HG03442 (cell line): ENCODE results near the gene PKP1.
"Not testable (repeated sequence)": the region's sequence is repeated elsewhere in the genome, so short reads cannot be mapped to it uniquely, and the experiment has no call there.

Source experiments
- ATAC-seq: cut with Tn5 transposase; IDR thresholded peaks from one replicate; pipeline ENCODE4 v1.9.1; 2021; ENCODE audit warnings: mild to moderate bottlenecking, moderate library complexity; ENCODE audit not compliant: unreplicated experiment

Gene PKP1, protein sequence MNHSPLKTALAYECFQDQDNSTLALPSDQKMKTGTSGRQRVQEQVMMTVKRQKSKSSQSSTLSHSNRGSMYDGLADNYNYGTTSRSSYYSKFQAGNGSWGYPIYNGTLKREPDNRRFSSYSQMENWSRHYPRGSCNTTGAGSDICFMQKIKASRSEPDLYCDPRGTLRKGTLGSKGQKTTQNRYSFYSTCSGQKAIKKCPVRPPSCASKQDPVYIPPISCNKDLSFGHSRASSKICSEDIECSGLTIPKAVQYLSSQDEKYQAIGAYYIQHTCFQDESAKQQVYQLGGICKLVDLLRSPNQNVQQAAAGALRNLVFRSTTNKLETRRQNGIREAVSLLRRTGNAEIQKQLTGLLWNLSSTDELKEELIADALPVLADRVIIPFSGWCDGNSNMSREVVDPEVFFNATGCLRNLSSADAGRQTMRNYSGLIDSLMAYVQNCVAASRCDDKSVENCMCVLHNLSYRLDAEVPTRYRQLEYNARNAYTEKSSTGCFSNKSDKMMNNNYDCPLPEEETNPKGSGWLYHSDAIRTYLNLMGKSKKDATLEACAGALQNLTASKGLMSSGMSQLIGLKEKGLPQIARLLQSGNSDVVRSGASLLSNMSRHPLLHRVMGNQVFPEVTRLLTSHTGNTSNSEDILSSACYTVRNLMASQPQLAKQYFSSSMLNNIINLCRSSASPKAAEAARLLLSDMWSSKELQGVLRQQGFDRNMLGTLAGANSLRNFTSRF

DNA sequence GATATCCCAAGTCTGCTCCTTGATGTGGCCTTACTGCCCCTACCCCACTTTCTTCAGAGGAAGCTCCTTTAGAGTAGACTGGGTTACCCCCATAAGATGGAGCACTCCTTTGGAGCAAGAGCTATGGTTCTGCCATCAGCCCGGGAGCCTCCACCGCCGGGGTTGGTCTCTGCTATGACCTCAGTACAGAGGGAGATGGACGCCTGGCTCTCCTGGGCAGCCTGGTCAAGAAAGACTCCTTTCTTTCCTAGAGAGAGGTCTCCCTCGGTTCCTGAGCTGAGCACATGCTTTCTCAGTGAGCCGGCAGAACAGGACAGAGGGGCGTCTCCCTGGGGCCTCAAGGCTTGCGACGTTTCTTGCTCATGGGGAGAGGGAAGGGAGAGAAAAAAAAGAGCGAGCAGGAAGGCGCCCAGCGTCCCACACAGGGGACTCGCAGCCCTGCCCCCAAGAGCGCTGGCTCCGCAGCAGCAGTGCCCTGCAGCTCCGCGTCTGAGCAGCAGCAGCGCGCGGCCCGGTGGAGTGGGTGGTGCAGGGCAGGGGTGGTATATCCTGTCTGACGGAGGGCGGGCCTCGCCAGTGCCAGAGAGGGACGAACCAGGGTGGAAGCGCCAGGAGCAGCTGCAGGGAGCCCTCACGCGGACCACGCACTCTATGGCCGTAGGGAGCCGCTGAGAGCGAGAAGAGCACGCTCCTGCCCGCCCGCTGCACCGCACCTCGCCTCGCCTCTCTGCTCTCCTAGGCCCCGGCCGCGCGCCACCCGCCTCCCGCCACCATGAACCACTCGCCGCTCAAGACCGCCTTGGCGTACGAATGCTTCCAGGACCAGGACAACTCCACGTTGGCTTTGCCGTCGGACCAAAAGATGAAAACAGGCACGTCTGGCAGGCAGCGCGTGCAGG lies at the start of gene PKP1:
Gene PKP1 (plus strand): TSS at position 576 of the 899 bp plus-strand sequence. CDS start 197 bp downstream, at position 773.
- no peak for ATAC-seq

DNA sequence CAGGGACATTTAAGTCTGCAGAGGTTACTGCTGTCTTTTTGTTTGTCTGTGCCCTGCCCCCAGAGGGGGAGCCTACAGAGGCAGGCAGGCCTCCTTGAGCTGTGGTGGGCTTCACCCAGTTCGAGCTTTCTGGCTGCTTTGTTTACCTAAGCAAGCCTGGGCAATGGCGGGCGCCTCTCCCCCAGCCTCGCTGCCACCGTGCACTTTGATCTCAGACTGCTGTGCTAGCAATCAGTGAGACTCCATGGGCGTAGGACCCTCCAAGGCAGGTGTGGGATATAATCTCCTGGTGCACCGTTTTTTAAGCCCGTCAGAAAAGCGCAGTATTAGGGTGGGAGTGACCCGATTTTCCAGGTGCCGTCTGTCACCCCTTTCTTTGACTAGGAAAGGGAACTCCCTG lies 43.7 kb upstream of the PKP1 start:
- ATAC-seq: not testable (repeated sequence)

DNA sequence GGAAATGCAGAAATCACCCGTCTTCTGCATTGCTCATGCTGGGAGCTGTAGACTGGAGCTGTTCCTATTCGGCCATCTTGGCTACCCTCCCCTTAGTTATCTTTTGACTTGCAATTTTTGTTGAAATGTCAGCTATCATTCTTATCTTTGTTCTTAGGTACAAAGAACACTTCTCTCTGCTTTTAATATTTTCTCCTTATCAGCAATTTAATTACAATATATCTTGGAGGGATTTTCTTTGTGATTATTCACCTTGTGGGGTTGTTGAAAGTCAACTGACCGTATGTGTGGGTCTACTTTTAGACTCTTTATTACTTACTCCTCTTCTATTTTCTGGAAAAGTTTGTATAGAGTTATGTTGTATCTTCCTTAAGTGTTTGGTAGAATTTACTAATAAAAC lies 43.1 kb upstream of the PKP1 start:
- no peak for ATAC-seq

DNA sequence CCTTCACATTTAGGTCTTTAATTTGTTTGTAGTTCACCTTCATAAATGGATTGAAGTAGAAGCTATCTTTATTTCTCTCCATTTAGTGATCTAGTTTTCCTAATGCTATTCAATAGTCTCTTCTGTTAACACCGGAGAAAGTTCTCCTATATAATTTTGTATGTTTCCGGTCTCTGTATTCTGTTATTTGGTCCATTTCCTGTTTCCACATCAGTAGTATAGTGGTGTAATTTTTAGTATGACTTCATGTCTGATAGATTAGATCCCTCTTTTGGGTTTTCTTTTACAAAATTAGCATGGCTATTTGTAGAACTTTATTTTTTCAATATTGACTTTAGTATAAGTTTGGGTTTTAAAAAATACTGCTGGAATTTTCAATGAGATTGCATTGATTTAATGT lies 41.6 kb upstream of the PKP1 start:
- no peak for ATAC-seq

DNA sequence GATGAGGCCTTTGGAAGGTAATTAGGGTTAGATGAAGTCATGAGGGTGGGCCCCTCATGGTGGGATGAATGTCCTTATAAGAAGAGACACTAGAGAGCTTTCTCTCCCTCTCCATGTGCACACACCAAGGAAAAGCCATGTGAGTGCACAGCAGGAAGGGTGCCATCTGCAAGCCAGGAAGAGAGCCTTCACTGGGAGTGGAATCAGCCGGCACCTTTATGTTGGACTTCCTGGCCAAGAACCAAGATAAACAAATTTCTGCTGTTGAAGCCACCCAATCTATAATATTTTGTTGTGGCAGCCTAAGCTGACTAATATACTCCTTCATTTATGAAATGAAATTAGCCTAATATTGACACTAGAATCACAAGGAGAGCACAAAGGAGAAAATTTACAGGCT lies 38.2 kb upstream of the PKP1 start:
- no peak for ATAC-seq

DNA sequence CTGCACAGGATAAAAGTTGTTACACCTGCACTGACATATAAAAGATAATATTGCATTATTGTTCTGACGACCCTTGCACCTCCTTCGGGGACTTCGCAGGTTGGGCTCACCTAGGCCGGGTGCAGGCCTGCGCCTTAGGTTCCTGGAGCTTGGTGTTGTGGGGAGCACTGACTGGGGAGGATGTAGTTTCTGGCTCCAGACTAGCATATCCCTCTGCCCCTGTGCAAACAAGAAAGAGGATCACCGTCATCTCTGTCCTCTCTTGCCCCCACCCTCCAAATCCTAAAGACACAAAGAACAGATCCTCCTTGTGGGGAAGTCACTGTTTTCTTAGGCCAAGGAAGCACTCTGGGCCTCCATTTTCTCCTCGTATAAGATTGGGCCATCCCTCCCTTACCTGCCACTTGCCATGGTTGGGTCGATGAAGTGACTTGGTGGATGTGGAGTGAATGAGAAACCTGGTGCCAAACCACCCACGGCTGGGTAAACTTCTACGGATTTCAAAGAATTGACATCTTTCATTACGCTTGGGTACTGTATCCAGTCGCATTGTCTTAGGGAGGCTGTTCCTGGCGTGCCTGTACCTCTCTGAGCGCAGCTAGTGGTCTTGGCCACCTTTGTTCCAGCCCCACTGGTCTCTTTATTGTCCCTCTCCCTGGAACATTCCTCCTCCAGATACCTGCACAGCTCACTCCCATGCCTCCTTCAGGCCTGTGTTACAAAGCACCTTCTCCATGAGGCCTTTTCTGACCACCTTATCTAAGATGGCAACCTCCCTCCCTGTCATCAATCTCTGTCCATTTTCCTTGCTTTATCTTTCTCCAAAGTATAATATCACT lies 34.4 kb upstream of the PKP1 start:
- ATAC-seq: no peak

DNA sequence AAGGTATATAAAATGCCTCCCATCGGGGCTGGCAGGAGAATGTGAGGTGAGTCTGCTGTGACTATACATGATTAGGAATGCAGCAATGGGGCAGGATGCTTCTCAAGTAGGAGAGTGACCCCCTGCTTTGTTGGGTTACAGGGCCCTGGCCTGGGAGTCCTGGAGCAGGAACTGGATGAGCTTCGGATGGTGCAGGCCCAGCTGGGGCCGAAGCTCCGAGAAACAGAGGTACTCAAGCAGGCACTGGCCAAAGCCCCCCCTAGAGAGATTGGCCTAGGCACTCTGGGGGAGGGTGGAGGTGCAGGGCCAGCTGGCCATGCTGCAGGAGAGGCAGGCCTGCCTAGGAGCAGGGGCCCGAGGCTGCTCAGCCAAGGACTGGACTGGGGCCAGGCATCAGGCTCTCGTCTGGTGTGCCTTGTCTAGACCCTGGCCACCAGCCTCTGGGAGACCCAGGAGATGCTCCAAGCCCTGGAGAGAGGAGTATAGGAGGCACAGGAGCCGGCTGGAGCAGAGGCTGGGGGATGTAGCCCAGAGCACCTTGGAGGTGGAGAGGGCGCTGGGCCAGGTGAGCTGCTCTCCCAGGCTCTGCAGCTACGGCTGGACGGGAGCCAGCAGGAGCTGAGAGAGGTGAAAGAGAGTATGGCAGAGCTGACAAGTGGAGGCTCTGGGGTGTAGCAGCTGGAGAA lies 32.8 kb upstream of the PKP1 start:
- ATAC-seq: no peak

DNA sequence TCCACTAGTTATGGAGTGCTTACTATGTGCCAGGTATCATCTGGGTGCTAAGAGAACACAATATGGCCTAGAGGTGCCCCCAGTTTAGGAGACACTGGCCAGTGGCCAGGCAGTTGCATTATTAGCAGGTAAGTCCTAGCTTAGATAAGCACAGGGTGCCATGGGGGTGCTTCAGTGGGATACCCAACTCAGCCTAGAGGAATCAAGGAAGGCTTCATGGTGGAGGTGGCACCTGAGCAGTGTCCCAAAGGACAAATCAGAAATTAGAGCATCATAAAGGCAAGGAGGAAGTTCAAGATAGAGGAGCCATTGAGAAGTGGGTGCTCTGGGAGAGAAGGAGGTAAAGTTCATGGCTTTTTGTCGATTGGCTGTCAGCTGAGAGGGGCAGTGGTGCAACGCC lies 31.9 kb upstream of the PKP1 start:
- no peak for ATAC-seq

DNA sequence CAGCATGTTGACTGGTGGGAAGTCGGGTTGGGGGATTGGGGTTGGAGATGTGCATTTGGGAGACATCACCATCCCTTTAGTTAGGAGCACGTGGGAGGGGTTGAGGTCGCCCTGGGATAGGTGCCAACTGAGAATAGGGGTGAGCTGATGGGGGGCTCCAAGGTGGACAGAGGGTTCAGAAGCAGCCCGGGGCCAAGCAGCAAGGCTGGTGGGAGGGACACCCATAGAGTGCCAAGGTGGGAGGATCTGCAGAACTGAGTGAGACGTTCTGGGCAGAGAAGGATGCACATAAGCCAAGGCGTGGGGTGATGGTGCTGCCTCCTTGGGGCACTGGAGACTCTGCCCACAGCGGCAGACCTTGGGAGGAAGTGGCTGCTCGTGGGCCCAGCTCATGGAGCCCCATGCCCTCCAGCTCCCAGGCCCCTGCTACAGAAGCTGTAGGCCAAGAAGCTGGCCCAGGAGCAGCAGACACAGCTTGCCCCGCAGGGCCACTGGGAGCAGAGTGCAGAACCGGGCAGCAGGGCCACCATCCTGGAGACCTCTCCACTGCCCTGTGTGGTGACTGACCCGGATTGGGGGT lies 31.4 kb upstream of the PKP1 start:
- no peak for ATAC-seq

DNA sequence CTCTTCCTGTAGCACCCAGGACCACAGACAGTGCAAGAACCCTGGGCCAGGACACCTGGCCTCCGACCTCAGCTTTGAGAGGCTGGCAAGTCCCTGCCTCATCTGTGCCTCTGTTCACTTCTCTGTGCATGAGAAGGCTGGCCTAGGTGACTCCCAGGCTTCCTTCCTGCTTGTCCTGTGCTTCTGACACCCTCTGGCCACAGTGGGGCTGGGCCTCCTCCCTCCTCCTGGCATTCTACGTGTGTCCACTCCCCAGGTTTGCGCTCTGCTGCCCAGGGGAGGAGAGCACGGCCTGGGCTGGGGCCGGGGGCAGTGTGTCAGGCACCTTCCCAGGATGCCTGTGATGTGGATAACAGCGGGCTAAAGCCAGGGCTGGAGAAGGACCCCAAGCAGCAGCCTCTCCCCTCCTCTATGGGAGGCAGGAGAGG lies 30.3 kb upstream of the PKP1 start:
- ATAC-seq: no peak

DNA sequence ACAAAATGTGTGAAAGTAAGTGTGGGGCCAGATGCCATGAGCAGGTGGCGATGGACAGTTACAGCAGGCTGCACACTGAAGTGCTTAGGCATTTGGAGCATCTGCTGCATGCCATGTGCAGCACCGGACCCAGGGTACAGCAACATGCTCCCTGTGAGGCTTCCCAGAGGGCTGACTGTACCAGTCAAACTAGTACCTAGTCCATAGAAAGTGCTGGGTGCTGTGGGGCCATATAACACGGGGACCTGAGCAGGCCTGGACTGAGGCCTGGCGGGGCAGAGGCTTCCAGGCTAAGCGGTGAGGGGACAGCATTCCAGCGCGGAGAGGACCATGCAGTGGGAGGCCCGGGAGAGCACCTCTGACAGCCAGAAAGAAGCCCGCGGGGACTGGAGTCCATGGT lies 29.9 kb upstream of the PKP1 start:
- ATAC-seq: no peak

DNA sequence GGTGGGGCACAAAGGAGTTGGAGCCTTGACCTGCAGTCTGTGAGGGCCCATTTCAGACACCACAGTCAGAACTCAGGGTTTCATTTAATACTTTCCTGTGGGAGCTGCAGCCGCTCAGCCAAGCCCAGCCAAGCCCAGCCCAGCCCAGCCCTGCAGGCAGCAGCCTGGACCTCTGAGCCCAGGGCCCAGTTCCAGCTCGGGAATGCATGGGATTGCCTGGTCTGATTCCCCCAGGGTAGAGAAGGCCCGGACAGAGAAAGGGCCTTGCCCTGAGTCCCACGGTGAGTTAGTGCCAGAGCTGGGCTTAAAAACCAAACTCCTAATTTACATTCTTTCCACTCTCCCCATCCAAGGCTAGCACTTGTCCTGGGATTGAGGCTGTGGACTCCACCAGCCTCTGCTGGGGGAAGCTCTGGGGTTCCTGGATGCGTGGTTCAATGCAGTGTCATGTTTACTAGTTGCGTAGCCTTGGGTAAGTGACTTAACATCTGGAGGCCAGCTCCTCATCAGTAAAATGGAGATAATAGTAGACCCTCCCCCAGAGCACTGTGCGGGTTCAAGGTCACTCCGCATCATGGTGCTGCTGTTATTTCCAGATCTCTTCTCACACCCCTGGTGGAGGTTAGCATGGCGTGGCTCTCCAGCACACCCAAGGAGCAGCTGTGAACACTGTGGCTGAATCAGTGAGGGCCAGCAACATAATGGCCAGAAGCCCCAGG lies 29.2 kb upstream of the PKP1 start:
- ATAC-seq: no peak

DNA sequence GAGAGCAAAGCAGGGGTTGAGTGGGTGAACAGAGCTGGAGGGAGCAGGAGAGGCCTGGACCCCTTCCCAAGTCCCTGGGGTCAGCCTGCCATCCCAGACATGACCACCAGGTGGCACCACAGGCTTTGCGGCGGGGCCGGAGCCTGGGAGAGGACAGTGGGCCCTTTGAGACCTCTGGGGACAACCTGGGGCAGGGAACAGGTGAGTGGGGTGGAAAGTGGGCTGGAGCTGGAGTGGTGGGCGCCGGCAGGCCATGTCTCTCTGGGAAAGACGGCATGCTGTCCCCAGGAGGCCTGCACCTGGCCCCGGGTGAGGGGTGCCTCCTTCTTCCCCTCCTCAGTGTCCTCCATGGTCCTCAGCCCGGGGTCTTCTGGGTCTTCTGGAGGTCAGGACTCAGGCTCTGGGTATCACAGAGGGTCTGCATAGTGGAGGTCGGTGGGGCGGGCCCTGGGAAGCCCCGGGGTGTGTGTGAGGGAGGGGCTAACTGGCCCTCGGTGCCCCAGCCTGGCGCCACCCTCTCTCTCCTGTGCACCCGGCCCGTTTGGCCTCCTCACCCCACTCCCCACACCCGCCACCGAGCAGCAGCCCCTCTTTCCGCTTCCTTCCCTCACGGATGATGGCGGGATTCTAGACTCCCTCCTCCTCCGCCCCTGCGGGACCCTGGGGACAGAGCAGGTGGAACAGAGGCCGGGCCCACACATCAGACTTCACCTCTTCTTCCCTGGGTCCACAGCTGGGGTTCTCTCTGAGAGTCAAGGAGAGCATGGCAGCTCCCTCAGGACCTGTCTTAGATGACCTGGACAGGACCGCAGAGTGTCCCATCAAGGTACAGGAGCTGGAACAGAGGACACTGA lies 28.5 kb upstream of the PKP1 start:
- ATAC-seq: no peak

DNA sequence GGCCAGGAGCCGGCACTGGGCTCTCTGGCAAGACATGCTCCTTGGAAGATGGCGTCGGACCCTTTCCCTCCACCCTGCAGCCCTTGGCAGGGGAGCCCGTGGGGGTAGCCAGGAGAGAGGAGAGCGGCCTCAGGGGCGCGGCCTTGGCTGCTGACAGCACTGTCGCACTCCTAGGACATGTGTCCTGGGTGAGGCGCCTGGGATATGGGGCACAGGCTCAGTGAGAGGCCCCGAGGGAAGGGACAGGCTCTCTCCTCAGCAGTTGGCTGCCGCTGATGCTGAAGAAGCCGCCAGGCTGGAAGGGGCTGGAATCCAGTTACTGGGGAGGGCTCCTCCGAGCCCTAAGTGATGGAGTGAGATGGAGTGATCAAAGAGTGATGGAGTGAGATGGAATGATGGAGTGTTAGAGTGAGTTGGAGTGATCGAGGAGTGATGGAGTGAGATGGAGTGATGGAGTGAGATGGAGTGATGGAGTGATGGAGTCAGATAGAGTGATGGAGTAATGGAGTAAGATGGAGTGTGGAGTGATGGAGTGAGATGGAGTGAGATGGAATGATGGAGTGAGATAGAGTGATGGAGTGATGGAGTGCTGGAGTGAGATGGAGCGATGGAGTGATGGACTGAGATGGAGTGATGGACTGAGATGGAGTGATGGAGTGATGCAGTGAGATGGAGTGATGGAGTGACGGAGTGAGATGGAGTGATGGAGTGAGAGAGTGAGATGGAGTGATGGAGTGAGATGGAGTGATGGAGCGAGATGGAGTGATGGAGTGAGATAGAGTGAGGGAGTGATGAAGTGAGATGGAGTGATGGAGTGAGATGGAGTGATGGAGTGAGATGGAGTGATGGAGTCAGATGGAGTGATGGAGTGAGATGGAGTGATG lies 27.6 kb upstream of the PKP1 start:
- ATAC-seq: no peak

DNA sequence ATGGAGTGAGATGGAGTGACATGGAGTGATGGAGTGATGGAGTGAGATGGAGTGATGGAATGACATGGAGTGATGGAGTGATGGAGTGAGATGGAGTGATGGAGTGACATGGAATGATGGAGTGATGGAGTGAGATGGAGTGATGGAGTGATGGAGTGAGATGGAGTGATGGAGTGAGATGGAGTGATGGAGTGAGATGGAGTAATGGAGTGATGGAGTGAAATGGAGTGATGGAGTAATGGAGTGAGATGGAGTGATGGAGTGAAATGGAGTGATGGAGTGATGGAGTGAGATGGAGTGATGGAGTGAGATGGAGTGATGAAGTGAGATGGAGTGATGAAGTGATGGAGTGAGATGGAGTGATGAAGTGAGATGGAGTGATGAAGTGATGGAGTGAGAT lies 25.2 kb upstream of the PKP1 start:
- ATAC-seq: not testable (repeated sequence)

DNA sequence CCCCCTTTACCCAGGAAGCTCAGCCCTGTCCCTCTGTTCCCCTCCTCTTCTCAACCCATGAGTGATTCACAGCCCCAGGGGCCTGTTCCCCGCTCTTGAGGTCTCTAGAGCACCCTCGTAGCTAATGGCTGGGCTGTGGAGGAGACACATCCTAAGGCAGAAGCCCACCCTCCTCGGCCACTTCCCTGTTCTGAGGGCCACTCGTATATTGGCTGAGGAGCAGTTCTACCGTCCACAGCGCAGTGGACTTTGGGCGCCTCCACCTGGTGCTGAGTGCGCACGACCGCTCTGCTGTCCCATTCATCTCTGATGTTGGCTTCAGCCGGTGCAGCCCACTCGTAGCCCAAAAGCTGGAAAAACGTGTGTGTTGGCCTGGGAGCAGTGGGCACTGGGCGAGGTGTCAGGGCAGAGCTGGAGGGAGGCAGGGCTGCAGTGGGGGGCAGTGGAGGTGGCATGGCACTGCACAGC lies 24.5 kb upstream of the PKP1 start:
- no peak for ATAC-seq
